ENCODE data around the gene B3GLCT. TPM values are rescaled to one million over a fixed set of nuclear protein-coding genes. Genes with fewer than 3 reads are reported as not detected.

B3GLCT gene
- total and polyA plus RNA-seq, 2 of the 13 experiments (the other 11 are each of a cell fraction or from before 2014, with no cell fraction given) = 2.0 to 7.1 TPM

DNA sequence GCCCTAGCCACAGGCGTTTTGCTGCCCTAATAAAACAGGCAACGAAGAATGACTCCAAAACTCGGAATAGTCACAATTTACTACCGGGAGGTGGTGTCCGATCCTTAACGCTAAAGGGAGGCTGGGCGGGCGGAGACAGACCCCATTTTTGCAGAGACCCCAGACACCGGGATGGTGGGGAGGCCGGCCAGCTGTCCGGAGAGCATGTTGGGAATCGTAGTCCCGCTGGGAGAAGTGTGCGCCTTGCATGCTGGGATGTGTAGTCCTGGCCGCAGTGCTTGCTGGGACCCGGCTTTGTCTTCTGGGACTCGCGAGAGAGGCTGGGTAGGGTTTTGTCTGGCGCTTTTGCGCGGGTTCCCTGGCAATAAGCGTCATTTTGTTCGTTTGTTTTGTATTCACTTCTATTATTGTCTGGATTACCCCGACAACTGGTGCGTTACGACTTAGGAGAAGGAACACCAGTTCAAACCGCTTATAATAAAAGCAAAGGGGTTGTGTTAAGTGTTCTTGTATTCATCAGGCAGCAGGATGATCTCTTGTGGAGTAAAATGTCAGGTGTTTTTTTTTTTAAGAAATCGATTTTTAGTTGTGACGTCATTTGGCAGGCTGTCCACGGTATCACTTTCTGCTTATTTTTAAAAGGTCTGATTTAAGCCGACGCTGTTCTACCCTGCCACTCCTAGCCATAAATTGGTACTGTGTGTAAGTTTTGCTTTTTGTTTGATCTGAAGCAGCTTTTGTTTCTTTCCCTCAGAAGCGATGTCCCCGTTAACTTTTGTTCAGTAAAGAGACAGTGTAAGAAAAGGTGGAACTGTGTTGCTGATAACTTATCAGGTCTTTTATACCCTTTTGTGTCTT lies 37.4 kb upstream of the B3GLCT start (continued):
- TF ChIP-seq, protein P1, sequence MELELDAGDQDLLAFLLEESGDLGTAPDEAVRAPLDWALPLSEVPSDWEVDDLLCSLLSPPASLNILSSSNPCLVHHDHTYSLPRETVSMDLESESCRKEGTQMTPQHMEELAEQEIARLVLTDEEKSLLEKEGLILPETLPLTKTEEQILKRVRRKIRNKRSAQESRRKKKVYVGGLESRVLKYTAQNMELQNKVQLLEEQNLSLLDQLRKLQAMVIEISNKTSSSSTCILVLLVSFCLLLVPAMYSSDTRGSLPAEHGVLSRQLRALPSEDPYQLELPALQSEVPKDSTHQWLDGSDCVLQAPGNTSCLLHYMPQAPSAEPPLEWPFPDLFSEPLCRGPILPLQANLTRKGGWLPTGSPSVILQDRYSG (CRISPR knock-in tag; IDR thresholded peaks at IDR 0.05) = no peak
- TF ChIP-seq ZNF883 (CRISPR knock-in tag; IDR thresholded peaks at IDR 0.05; ENCODE audit: not compliant biosample characterization) = no peak
- TF ChIP-seq, protein P2, sequence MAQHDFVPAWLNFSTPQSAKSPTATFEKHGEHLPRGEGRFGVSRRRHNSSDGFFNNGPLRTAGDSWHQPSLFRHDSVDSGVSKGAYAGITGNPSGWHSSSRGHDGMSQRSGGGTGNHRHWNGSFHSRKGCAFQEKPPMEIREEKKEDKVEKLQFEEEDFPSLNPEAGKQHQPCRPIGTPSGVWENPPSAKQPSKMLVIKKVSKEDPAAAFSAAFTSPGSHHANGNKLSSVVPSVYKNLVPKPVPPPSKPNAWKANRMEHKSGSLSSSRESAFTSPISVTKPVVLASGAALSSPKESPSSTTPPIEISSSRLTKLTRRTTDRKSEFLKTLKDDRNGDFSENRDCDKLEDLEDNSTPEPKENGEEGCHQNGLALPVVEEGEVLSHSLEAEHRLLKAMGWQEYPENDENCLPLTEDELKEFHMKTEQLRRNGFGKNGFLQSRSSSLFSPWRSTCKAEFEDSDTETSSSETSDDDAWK (CRISPR knock-in tag; IDR thresholded peaks at IDR 0.05) = no peak
- no peak for TF ChIP-seq ZNF460 (CRISPR knock-in tag; IDR thresholded peaks at IDR 0.05; ENCODE audit: borderline replicate concordance)
- no peak for TF ChIP-seq ZNF709 (CRISPR knock-in tag; IDR thresholded peaks at IDR 0.05)
- TF ChIP-seq ZNF143 (CRISPR knock-in tag; IDR thresholded peaks at IDR 0.05) = peak; percentile 97
- TF ChIP-seq, protein P3, sequence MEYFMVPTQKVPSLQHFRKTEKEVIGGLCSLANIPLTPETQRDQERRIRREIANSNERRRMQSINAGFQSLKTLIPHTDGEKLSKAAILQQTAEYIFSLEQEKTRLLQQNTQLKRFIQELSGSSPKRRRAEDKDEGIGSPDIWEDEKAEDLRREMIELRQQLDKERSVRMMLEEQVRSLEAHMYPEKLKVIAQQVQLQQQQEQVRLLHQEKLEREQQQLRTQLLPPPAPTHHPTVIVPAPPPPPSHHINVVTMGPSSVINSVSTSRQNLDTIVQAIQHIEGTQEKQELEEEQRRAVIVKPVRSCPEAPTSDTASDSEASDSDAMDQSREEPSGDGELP (IDR thresholded peaks at IDR 0.05; ENCODE audit: borderline replicate concordance, low read depth) = peak; percentile 97
- TF ChIP-seq ZBTB43 (CRISPR knock-in tag; conservative IDR thresholded peaks at IDR 0.05) = no peak
- no peak for TF ChIP-seq REXO4 (CRISPR knock-in tag; IDR thresholded peaks at IDR 0.05; ENCODE audit: borderline replicate concordance)
- TF ChIP-seq, protein P4, sequence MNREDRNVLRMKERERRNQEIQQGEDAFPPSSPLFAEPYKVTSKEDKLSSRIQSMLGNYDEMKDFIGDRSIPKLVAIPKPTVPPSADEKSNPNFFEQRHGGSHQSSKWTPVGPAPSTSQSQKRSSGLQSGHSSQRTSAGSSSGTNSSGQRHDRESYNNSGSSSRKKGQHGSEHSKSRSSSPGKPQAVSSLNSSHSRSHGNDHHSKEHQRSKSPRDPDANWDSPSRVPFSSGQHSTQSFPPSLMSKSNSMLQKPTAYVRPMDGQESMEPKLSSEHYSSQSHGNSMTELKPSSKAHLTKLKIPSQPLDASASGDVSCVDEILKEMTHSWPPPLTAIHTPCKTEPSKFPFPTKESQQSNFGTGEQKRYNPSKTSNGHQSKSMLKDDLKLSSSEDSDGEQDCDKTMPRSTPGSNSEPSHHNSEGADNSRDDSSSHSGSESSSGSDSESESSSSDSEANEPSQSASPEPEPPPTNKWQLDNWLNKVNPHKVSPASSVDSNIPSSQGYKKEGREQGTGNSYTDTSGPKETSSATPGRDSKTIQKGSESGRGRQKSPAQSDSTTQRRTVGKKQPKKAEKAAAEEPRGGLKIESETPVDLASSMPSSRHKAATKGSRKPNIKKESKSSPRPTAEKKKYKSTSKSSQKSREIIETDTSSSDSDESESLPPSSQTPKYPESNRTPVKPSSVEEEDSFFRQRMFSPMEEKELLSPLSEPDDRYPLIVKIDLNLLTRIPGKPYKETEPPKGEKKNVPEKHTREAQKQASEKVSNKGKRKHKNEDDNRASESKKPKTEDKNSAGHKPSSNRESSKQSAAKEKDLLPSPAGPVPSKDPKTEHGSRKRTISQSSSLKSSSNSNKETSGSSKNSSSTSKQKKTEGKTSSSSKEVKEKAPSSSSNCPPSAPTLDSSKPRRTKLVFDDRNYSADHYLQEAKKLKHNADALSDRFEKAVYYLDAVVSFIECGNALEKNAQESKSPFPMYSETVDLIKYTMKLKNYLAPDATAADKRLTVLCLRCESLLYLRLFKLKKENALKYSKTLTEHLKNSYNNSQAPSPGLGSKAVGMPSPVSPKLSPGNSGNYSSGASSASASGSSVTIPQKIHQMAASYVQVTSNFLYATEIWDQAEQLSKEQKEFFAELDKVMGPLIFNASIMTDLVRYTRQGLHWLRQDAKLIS (CRISPR knock-in tag; IDR thresholded peaks at IDR 0.05) = no peak
- no peak for TF ChIP-seq ZNF562 (CRISPR knock-in tag; IDR thresholded peaks at IDR 0.05; ENCODE audit: borderline replicate concordance)
- no peak for TF ChIP-seq TEF (CRISPR knock-in tag; IDR thresholded peaks at IDR 0.05)
- no peak for TF ChIP-seq NR3C1 (CRISPR knock-in tag; IDR thresholded peaks at IDR 0.05)
- TF ChIP-seq GATA4 (IDR thresholded peaks at IDR 0.05; ENCODE audit: borderline replicate concordance, low read depth) = no peak
- TF ChIP-seq ZNF597 (CRISPR knock-in tag; IDR thresholded peaks at IDR 0.05) = 0 out of 2 replicates have a peak, but pooled peaks have one; percentile 36
- TF ChIP-seq PLRG1 (conservative IDR thresholded peaks at IDR 0.05) = no peak
- no peak for TF ChIP-seq PRMT3 (CRISPR knock-in tag; IDR thresholded peaks at IDR 0.05; ENCODE audit: borderline replicate concordance, low read depth)
- no peak; the same call in 1 of the 2 replicates for TF ChIP-seq ZNF737 (CRISPR knock-in tag; IDR thresholded peaks at IDR 0.05; ENCODE audit: borderline replicate concordance)
